ENCODE results near the gene OR51A7. TPM values are rescaled to one million over a fixed set of nuclear protein-coding genes. Genes with fewer than 3 reads are reported as not detected.
"Not testable (repeated sequence)": the region's sequence is repeated elsewhere in the genome, so short reads cannot be mapped to it uniquely, and the experiment has no call there.

The OR51A7 gene
- total and polyA plus RNA-seq, 12 donors, result not detected

DNA sequence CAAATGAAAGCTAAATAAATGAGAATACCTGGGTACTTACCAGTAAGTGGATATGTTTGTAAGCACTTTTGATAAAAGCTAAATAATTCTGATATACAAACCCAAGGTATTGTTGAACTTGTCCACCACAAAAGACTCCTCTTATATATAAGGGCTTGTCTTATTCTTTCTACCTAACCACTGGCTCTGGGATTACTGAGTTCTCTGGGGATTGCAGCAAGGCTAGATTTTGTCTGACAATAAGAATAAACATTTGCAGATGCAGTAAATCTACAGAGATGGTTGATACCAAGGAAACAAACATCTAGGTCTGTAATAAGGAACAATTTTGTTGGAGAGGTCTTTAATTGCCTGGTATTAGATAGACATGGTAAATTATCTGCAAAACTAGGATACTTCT lies 43.9 kb downstream of the OR51A7 start, which contains the start of gene OR51A4:
Gene OR51A4 (minus strand): TSS at position 101 of the 400 bp plus-strand sequence. CDS start 505 bp downstream, outside the sequence.
- no peak for TF ChIP-seq POLR2A (IDR thresholded peaks at IDR 0.05)
- TF ChIP-seq, protein P1, sequence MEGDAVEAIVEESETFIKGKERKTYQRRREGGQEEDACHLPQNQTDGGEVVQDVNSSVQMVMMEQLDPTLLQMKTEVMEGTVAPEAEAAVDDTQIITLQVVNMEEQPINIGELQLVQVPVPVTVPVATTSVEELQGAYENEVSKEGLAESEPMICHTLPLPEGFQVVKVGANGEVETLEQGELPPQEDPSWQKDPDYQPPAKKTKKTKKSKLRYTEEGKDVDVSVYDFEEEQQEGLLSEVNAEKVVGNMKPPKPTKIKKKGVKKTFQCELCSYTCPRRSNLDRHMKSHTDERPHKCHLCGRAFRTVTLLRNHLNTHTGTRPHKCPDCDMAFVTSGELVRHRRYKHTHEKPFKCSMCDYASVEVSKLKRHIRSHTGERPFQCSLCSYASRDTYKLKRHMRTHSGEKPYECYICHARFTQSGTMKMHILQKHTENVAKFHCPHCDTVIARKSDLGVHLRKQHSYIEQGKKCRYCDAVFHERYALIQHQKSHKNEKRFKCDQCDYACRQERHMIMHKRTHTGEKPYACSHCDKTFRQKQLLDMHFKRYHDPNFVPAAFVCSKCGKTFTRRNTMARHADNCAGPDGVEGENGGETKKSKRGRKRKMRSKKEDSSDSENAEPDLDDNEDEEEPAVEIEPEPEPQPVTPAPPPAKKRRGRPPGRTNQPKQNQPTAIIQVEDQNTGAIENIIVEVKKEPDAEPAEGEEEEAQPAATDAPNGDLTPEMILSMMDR (IDR thresholded peaks at IDR 0.05), result no peak
- no peaks in the 10 kb centered on the region for H3K36me3 ChIP-seq (replicated peaks in 1 of 2)
- no peak for DNase-seq
- no peak within 1 kb of the TSS for H3K27ac ChIP-seq
- intact Hi-C loops (cut with DNase I), result no loop called here
- H3K4me3 ChIP-seq, result no peak within 1 kb of the TSS
- H3K9me3 ChIP-seq (replicated peaks in 1 of 3), result no peaks in the 10 kb centered on the region
- no peaks in the 10 kb centered on the region for H3K27me3 ChIP-seq
- no peaks in the 10 kb centered on the region for H3K4me1 ChIP-seq (replicated peaks in 1 of 2)

DNA sequence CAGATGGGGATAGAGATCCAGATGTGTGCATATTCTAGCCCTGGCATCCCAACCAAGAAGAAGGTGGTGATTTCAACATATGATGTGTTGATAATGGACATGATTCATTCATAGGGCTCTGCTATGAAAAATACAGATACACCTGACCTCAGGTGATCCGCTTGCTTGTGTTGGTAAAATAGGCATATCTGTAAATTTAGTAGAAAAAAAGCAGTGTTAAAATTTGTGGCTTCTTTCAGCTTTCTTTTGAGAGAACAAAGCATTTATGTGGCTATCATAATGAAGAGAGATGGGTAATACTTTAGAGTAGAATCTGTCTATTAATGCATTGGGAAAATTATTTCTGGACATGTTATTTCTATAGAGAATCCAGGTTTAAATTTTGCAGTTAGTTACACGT lies 52.0 kb downstream of the OR51A7 start, which contains the start of gene OR51A2:
Gene OR51A2 (minus strand): TSS at position 101 of the 400 bp plus-strand sequence. CDS start 0 bp downstream, at position 101.
- H3K4me3 ChIP-seq; DNase-seq; H3K27me3 ChIP-seq; H3K36me3 ChIP-seq (replicated peaks in 1 of 2); H3K4me1 ChIP-seq (replicated peaks in 1 of 2); intact Hi-C loops (cut with DNase I); H3K9me3 ChIP-seq (replicated peaks in 1 of 3); H3K27ac ChIP-seq: not testable (repeated sequence)
- 54 to 63% (median 60%) methylated on average over 2 of the region's 2 CpGs for WGBS, 4 donors

DNA sequence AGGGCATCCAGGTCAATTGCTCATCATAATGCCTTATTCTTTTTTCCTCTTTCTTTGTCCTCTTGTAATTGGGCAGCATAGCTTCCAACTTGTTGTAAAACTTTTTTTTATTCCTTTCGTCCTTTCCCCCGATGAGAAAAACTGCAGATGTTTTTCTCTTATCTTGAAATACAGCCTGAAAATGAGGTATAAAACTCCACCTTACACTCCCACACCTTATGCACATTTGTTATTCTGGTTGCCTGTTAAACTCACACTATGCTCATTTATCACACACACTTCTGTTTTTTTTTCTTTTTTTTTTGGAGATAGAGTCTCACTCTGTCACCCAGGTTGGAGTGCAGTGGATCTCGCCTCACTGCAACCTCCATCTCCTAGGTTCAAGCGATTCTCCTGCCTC lies 53.8 kb downstream of the OR51A7 start:
- intact Hi-C loops (cut with DNase I), result no loop called here
- no peaks in the 10 kb centered on the region for H3K9me3 ChIP-seq (replicated peaks in 1 of 3)
- H3K27ac ChIP-seq, result no peak overlapping the region
- H3K36me3 ChIP-seq (replicated peaks in 1 of 2), result no peaks in the 10 kb centered on the region
- TF ChIP-seq, protein P1 (IDR thresholded peaks at IDR 0.05), result no peak
- TF ChIP-seq POLR2A (IDR thresholded peaks at IDR 0.05), result no peak
- no peak for DNase-seq
- no peak overlapping the region for H3K4me3 ChIP-seq
- no peaks in the 10 kb centered on the region for H3K27me3 ChIP-seq
- no peaks in the 10 kb centered on the region for H3K4me1 ChIP-seq (replicated peaks in 1 of 2)
- 57 to 62% (median 60%) methylated on average over 4 of the region's 4 CpGs for whole genome bisulfite sequencing, 4 donors

Other genes starting within 250 kb of the OR51A7 start
- not detected for gene OR51E2, start 205.9 kb upstream of the OR51A7 start, total RNA-seq
- under 1 TPM in 1 of 3 donors, not detected in 2; 0.10 TPM for gene OR51E2, start 205.9 kb upstream of the OR51A7 start, polyA plus RNA-seq
- not detected for gene MMP26, start 199.0 kb upstream of the OR51A7 start, total RNA-seq
- gene MMP26, start 199.0 kb upstream of the OR51A7 start, polyA plus RNA-seq, result not detected
- gene OR51F1, start 133.8 kb upstream of the OR51A7 start, total RNA-seq, result not detected
- gene OR51F1, start 133.8 kb upstream of the OR51A7 start, polyA plus RNA-seq, result not detected
- not detected for gene OR52R1, start 99.4 kb upstream of the OR51A7 start, total RNA-seq
- gene OR52R1, start 99.4 kb upstream of the OR51A7 start, polyA plus RNA-seq, result not detected
- gene OR51F2, start 82.5 kb upstream of the OR51A7 start, total RNA-seq, result not detected
- gene OR51F2, start 82.5 kb upstream of the OR51A7 start, polyA plus RNA-seq, result not detected
- not detected for gene OR51S1, start 54.6 kb upstream of the OR51A7 start, total RNA-seq
- gene OR51S1, start 54.6 kb upstream of the OR51A7 start, polyA plus RNA-seq, result not detected
- not detected for gene OR51T1, start 21.9 kb upstream of the OR51A7 start, total RNA-seq
- not detected for gene OR51T1, start 21.9 kb upstream of the OR51A7 start, polyA plus RNA-seq
- gene OR51G2, start 15.6 kb downstream of the OR51A7 start, total RNA-seq, result not detected
- not detected for gene OR51G2, start 15.6 kb downstream of the OR51A7 start, polyA plus RNA-seq
- gene OR51G1, start 20.6 kb downstream of the OR51A7 start, total RNA-seq, result not detected
- not detected for gene OR51G1, start 20.6 kb downstream of the OR51A7 start, polyA plus RNA-seq
- gene OR51A4, start 43.8 kb downstream of the OR51A7 start, total RNA-seq, result not detected
- gene OR51A4, start 43.8 kb downstream of the OR51A7 start, polyA plus RNA-seq, result not detected
- not detected for gene OR51A2, start 51.9 kb downstream of the OR51A7 start, total RNA-seq
- gene OR51A2, start 51.9 kb downstream of the OR51A7 start, polyA plus RNA-seq, result not detected
- gene OR51L1, start 91.1 kb downstream of the OR51A7 start, total RNA-seq, result not detected
- gene OR51L1, start 91.1 kb downstream of the OR51A7 start, polyA plus RNA-seq, result not detected
- gene OR52J3, start 142.7 kb downstream of the OR51A7 start, total RNA-seq, result not detected
- not detected for gene OR52J3, start 142.7 kb downstream of the OR51A7 start, polyA plus RNA-seq
- gene OR52E2, start 155.8 kb downstream of the OR51A7 start, total RNA-seq, result not detected
- not detected for gene OR52E2, start 155.8 kb downstream of the OR51A7 start, polyA plus RNA-seq
- gene OR52E1, start 165.8 kb downstream of the OR51A7 start, total RNA-seq, result not detected
- gene OR52E1, start 165.8 kb downstream of the OR51A7 start, polyA plus RNA-seq, result not detected
- gene OR52A5, start 234.6 kb downstream of the OR51A7 start, total RNA-seq, result not detected
- gene OR52A5, start 234.6 kb downstream of the OR51A7 start, polyA plus RNA-seq, result not detected

Measured in adrenal gland (tissue), 12 donors.